HK-2 (cell line): Measurements from ENCODE around the gene SNRNP27.

Source experiments
- DNase-seq: peaks from one replicate; pipeline ENCODE4 v3.0.0-alpha.2; 2018; ENCODE audit not compliant: unreplicated experiment

The SNRNP27 gene

DNA sequence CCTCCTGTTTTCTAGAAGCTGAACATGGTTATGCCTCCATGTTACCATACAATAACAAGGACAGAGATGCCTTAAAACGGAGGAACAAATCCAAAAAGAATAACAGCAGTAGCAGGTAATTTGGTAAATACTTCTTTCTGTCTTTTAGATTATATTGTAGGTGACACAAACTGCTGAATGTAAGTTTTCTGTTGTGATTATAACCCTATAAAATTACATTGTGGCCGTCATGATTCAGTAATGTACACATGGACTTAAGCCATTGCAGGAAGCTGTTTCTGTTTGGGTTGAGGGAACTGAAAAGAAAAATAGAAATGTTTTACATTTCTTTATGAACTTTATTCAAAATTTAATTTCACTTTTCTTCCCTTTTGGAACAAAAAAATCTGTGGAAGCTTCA is 22.4 kb downstream of the SNRNP27 start:
- DNase-seq = no peak

DNA sequence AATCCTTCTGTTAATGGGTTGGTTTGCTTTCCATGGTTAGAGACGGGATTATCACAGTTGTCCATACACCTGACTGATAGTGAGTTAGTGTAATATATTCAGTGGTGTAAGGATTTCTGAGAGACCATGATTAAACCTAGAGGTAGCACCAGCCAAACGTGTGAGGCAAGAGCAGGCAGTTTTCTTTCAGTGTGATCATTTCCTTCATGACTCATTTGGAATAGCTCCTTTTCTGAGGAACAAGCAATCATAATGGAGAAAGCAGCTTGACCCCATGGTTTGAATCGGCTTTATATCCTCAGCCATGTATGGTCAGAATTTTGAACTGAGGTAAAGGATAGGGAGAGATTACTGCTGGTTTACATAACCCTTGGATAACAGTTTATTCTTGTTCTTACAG is 24.1 kb downstream of the SNRNP27 start:
- DNase-seq = peak; percentile 25

GRCh38 chr2:69918401-69918800 is 24.6 kb downstream of the SNRNP27 start:
- no peak for DNase-seq

GRCh38 chr2:69923116-69923515 is 29.4 kb downstream of the SNRNP27 start:
- no peak for DNase-seq

GRCh38 chr2:69926849-69927515 is 33.2 kb downstream of the SNRNP27 start:
- no peak for DNase-seq

- DNase-seq = no peak
Measured at GRCh38 chr2:69931832-69932595, 38.3 kb downstream of the SNRNP27 start.

DNA sequence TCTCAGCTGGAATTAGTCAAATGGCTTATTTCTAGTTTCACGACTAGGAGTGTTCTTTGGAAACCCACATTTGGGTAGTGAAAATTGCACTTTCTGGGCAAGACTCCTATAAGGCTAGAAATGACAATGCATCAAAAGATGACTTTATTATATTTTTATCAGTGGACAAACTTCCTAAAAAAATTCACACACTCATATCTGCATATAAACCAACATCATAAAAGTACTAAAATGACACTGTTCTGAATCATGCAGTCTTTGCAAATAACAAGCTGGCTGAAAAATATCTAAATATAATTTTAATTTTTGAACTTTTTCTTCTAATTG is 38.8 kb downstream of the SNRNP27 start:
- no peak for DNase-seq

DNA sequence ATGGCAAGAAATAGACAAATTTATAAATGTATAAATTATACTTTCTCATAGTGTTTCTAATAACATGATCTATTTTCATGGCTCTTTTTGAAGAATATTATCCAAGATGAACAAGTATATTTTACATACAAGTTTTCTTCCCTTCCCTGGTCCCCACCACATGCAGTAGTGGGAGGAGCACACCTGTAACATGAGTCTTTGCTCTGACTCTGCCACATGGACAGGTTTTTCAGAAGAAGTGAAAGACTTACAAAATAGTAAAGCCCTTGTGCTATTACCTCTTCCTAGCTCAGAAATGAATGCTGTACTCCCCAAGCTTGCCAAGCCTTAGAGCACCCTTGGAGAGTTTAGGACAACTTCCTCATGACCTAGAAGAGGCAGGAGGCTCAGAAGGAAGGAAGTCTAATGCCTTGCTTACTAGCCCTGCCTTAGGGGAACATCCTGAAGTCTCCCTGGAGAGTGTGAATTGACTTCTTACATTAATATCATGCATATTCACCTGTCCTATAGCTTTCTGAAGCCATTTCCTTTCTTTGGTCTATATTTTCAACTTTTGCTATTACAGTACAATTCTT is 39.6 kb downstream of the SNRNP27 start:
- DNase-seq = no peak

- DNase-seq = peak; percentile 14
Measured at GRCh38 chr2:69933839-69934613, 40.3 kb downstream of the SNRNP27 start.

DNA sequence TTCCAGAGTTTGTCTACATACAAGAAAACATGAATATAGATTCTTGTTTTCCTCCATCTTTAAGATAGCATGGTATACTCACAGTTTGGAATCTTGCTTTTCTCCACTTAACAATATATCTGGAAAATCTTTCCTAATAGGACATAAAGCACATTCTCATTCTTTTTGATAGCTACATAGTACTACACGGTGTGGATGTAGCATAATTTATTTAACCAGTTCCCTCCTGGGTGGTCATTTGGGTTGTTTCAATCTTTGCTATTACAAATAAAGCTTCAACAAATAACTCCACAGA is 40.8 kb downstream of the SNRNP27 start:
- no peak for DNase-seq

DNA sequence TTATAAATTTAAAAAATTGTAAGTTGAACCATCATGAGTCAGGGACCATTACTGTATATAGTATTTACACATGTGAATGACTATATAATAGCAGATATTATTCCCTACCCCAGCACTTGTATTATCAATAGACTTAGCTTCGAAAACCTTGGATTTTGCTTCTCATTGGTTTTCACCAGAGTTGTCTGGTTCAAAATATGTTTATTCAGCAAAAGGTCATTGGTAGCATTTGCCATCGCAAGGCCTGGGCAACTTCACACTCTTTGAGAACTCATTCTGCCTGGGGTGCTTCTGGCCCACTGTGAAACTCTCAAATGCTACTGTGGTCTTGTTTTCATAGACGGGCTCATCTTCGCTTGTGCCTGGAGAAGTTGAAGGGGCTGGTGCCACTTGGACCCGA is 41.3 kb downstream of the SNRNP27 start:
- DNase-seq = no peak

DNA sequence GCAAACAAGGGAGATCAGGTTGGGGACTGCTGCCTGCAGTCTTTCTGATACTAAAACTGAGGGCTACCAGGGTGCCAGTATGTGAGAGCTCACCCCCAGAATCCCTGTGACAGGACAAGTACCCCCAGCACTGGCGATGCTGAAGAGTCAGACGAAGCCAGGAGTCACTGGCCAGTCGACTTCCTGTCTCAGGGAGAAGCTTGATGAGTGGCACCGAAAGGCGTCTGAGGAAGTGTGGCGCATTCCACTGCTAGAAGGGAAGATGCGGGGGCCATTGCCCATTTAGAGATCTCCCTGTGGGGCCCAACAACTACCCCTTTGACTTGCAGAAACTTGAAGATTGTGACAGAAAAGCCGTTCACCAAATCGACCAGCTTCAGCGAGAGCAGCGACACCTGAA is 43.1 kb downstream of the SNRNP27 start:
- peak; percentile 21 for DNase-seq

DNA sequence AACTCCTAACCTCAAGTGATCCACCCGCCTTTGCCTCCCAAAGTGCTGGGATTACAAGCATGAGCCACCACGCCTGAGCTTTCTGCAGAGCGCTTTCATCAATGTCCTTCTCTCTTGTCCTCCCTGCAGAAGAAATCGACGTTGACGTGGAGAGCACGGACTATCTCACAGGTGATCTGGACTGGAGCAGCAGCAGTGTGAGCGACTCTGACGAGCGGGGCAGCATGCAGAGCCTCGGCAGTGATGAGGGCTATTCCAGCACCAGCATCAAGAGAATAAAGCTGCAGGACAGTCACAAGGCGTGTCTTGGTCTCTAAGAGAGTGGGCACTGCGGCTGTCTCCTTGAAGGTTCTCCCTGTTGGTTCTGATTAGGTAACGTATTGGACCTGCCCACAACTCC is 44.2 kb downstream of the SNRNP27 start:
- DNase-seq = no peak

- DNase-seq = no peak
Measured at GRCh38 chr2:69939722-69940121, 46.0 kb downstream of the SNRNP27 start.

GRCh38 chr2:69940691-69941090 is 46.9 kb downstream of the SNRNP27 start:
- no peak for DNase-seq

GRCh38 chr2:69943000-69943842 is 49.5 kb downstream of the SNRNP27 start:
- no peak for DNase-seq

DNA sequence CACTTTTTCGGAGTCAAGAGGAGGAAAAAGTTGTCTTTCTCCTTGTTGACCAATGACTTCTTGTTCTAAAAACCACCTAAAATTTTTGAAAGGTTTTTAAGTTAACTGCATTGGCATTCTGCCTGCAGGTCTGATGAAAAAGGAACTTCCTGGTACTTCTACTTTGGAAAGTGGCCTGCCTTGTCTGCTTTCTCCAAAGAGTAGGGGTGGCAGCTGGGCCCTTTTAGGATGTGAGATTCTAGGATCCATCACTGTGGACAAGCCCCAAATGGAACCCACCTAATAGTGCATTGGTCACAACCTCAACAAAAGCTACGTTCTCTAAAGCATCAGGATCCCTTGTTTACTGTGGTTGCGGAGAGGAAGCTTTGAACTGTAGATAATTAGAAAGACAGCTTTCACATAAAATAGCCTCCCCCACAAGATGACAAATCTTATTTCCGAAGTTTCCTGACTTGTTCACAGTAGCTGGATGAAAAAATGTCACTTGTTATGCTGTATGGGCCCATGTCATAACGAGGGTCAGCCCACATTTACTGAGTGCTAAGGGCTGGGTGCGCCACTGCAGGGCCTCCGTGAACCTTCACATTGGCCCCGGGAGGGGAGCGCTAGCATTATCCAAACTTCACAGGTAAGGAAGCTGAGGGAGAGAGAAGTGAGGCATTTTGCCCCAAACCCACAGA is 50.2 kb downstream of the SNRNP27 start:
- DNase-seq = no peak

- no peak for DNase-seq
Measured at GRCh38 chr2:69944756-69945155, 51.0 kb downstream of the SNRNP27 start.

DNA sequence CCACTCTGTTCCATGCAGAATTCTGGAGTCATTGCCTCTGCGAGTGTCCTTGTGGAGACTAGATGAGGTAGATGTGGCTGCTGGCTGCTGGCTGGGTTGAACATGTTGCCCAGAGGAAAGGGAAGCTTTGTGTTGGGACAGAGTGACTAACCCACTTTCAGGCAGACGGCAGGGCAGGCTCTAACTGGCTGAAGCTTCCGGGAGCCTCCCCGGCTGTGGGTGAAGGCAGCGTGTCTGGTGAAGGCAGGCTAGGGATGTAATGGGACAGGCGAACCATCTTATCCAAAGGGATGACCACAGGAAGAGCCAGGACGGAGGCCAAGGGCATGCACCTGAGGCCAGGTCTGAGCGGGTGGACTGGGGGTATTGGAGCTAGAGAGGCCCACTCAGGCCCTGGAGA is 51.7 kb downstream of the SNRNP27 start:
- DNase-seq = no peak

- DNase-seq = no peak
Measured at GRCh38 chr2:69945941-69946340, 52.2 kb downstream of the SNRNP27 start.
